HG02840 (cell line): ENCODE measurements around the gene SUPT6H.
A peak's percentile ranks its signal among the peaks of the same experiment; 100 is the strongest.
"Not testable (repeated sequence)": the region's sequence is repeated elsewhere in the genome, so short reads cannot be mapped to it uniquely, and the experiment has no call there.

Experiments used
- ATAC-seq: cut with Tn5 transposase; IDR thresholded peaks from one replicate; pipeline ENCODE4 v1.9.1; 2021; ENCODE audit warnings: mild to moderate bottlenecking, moderate library complexity, moderate number of reproducible peaks; ENCODE audit not compliant: unreplicated experiment, low FRiP score

SUPT6H gene

DNA sequence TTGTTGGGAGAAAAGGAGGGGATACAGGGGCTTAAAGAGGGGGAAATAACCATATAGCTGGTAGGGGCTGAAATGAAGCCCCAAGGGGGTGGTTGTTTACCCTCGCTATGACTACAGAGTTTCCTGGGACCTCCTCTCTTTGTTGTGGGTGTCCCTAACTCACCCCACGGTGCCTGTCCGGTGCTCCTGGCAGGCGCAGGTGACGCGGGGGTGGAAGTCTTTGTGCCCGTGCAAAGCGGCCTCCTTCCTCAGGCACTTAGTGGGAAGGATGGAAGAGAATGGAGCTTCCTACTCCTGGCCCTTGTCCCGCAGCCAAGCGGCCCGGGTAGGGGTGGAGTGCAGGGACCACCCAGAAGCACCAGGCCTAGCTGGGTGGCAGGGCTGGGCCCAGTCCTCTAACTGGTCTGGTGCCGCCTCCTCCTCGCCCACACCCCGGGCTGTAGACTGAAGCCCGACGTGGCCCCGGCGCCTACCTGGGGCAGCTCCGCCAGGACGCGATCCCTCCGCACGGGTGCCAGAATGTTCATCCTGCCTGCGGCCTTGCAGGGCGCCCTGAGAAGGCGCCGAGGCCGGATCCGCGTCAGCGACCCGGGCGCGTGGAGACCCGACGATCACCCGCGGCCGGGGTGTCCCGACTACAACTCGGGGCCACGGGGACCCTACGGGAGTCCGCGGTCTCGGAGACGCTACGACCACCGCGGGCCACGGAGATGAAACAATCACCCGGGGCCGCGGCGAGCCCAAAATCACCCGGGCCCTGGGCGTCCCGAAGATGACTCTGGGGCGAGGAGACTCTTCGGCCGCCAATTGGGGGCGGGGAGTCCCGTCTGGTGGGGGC, 55.0 kb downstream of the SUPT6H start:
- ATAC-seq, result no peak

DNA sequence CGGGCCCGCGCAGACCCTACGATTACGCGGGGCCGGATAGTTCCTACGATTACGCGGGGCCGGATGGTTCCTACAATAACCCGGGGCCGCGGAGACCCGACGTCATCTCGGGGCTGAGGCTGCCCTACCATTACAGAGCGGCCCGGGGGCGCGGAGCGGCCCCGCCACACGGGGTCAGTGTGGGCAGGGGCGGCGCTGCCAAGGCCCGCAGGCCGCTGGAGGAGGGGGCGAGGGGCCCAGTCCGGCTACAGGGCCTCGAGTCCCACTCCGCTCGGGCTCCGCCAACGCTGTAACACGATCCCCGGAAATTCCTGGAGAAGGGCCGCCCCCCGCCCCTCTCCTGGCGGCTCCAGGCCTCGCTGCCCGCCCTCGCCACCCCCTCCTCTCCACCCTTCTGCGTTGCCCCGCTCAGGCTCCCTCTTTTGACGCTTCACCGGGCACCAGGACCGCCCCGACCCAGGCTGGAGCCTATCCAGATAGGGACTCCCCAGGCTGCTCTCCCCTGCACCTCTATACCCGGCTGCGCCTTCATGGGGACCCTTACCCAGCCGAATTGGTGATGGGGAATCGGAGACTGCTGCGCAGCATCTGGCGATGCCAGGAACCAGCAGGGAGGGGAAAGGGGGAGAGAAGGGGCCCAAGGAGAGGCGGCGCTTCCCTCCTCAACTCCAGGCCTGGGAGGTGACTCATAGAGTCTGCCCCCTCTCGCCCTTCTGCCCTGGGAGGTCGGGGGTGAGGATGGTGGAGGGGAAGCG, 55.8 kb downstream of the SUPT6H start, which contains the start of gene RAB34:
Gene RAB34, minus strand, starts transcription at position 291 of the 755 bp plus-strand sequence. CDS start 602 bp downstream, outside the sequence.
- ATAC-seq, result no peak

DNA sequence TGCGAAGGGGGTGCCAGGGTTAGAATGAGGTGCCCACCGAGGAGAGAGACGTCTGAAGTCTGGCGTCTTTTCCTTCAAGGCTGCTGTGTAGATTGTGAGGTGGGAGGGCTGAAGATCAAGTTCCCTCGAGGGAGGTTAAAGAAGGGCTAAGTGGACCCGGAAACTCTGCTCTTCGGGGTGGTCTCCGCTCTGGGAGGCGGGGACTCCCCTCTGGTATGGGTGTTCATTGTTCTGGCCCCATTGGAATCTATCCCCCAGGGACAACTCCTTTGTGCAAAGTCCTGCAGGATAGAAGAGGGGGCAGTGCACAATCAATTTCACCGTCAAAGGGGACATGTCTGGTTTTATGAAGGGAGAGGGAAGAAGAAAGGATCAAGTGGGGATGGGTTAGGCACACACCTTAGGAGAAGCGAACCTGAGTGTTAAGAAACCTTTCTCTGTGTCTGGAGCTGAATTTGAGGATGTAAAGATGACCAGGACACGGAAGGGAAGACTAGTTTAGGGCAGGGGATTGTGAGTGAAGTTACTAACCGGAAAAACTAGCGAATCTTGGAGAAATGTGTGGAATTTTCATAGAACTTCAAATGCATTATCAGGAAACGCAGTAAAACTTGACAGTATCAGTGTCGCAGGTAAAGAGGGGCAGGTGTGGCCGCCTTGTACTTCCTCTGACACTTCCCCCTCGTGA, 56.5 kb downstream of the SUPT6H start:
- no peak for ATAC-seq

DNA sequence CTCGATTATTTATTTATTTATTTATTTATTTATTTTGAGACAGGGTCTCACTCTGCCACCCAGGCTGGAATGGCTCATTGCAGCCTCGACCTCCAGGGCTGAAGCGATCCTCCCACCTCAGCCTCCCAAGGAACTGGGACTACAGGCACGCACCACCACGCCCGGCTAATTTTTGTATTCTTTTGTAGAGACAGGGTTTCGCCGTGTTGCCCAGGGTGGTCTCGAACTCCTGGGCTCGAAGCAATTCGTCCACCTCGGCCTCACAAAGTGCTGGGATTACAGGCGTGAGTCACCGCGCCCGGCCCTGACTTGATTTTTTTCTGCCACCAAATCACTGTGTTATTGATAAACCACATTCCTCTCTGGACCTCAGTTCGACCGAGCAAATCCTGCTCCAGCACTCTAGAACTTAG, 57.0 kb downstream of the SUPT6H start:
- no peak for ATAC-seq

DNA sequence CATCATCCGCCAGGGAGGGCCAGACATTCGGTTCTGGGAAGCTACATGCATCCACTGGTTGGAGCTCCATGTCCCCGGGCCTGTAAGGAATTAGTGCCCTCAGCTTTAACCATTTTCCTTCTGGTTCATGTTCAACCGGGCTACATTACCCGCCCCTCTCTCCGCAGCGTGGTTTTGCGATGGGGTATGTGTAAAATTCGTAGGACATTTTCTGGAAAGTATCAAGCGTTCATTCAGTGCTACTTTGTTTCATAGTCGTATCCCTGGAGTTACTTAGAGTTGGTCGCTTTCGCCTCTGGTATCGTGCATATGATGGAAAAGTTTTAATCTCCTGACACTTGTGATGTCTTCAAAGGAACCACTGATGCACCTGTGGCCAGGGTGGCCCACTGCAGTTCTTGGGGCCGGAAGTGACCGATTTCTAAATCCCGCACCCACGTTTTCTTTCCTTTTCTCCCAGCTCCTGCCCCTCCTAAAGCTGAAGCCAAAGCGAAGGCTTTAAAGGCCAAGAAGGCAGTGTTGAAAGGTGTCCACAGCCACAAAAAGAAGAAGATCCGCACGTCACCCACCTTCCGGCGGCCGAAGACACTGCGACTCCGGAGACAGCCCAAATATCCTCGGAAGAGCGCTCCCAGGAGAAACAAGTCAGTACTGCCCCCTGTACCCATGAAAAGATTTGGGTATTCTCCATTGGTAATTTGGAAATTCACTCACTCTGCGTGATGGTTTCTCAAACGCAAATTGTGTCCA, 58.4 kb downstream of the SUPT6H start:
- no peak for ATAC-seq

DNA sequence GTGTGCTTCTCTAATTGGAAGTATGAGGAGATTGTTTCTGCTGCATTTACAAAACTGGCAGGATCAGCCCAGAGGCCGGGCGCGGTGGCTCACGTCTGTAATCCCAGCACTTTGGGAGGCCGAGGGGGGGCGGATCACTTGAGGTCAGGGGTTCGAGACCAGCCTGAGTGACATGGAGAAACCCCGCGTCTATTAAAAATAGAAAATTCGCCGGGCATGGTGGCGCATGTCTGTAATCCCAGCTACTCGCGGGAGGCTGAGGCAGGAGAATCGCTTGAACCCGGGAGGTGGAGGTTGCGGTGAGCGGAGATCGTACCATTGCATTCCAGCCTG, 59.0 kb downstream of the SUPT6H start:
- ATAC-seq, result not testable (repeated sequence)

DNA sequence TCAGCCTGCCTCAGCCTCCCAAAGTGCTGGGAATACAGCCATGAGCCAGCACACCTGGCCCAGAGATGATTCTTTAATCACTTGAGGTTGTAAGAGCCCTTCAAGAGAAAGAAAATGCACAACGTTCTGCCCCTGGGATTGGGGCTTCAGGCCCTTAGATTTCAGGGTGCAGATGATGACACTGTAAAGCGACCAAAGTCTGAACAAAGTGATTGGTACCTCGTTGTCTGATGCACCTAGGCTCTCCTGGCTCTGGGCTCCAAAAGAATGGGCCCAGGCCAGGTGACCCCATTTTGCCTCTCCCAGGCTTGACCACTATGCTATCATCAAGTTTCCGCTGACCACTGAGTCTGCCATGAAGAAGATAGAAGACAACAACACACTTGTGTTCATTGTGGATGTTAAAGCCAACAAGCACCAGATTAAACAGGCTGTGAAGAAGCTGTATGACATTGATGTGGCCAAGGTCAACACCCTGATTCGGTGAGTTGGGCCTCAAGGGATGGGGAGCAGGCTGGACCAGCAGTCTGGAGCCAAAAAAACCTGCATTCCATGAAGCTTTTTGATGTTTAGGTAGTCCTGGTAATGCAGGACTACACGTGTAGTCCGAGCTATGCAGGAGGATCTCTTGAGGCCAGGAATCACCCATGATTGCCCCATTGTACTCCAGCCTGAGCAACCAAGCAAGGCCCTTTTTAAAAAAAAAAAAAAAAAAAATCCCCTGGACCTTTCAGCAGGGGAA, 60.6 kb downstream of the SUPT6H start:
- ATAC-seq, result no peak

DNA sequence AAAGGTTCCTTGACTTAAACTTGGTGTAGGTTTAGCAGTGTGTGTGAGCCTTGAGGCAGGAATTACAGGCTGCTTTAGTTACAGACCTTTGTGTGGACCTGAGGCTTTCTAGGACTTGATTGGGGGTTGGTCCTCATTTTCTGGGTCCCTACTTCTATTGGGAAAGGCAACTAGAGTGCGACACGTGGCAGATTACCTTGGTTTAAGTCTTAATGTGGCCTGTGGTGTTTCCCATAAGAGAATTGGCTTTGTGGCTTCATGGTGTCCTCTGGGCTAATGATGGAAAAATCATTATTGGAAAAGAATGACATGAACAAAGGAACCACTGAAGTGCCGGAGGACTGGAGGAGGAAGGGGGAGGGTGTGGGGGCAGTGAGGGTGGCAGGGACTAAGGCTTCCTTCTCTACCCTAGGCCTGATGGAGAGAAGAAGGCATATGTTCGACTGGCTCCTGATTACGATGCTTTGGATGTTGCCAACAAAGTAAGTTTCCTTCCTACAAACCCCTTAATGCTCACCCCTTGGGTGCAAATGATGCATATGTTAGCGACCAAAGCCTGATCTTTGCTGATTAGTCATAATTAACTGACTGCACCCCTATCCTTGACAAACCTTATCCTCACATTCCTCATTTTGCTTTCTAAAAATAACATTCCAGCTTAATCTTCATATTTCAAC, 61.3 kb downstream of the SUPT6H start:
- no peak for ATAC-seq

DNA sequence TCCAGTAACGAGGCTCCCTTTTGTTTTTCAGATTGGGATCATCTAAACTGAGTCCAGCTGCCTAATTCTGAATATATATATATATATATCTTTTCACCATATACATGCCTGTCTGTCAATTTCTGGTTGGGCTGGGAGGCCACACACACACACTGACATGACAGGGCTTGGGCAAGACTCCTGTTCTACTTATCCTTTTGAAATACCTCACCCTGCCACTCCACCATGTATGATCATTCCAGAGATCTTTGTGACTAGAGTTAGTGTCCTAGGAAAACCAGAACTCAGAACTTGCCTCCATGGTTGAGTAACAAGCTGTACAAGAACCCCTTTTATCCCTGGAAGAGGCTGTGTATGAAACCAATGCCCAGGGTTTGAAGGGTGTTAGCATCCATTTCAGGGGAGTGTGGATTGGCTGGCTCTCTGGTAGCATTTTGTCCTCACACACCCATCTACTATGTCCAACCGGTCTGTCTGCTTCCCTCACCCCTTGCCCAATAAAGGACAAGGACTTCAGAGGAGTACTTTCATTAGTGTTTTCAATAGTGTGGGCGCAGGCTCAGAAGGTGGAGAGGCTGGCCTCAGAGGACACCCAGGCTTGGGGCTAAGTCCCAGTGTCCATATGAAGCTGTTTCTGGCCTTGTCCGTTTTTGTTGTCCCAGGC, 62.0 kb downstream of the SUPT6H start:
- ATAC-seq, result not testable (repeated sequence)

DNA sequence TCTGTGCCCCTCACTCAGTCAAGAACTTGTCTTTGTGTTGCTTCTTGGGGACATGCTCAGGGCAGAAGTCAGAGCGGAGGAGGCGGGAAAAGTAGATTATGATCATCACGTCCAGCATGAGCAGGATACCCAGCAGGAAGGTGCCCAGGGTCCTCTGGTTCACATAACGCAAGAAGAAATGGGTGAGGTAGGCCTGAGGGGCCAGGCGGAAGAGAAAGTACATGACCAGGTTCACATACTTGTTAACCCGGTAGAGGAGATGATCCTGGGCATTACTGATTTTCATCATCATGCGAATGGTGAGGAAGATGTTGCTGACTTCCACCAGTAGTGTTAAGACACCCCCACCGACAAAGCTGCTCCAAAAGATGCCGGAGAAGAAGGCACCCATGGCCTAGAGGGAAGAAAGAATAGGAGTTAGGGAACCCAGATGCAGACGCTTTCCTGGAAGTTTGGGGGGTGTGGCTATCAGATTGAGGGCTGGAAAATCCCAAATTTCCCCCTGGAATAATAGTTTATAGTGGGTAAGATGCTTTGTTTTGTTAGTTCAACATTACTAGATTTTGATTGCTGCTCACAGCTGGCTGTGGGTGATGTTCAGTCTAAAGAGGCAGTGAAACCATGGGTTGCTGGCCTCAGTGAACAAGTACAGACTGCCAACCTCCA, 62.6 kb downstream of the SUPT6H start:
- no peak for ATAC-seq

DNA sequence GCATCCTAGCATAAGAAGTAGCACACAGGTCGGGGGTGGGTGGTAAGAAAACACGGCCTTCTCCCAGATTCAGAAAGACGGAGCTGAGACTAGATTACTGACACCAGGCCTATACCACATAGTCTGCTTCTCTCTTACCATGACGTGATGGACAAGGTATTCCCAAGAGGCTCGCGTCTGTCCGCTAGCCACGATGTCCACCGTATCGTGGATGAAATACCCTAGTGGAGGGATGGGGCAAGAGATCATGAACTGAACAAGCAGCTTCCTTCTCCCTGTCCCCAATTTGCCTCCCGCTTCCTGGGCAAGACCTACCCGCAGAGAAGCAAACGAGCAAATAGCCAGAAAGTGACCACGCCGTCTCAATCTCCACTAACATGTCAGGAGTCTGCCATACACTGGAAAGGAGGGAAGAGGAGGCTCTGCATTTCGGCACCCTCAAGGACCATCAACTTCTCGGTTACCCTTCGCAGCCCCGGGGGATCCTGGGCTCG, 63.2 kb downstream of the SUPT6H start:
- no peak for ATAC-seq

DNA sequence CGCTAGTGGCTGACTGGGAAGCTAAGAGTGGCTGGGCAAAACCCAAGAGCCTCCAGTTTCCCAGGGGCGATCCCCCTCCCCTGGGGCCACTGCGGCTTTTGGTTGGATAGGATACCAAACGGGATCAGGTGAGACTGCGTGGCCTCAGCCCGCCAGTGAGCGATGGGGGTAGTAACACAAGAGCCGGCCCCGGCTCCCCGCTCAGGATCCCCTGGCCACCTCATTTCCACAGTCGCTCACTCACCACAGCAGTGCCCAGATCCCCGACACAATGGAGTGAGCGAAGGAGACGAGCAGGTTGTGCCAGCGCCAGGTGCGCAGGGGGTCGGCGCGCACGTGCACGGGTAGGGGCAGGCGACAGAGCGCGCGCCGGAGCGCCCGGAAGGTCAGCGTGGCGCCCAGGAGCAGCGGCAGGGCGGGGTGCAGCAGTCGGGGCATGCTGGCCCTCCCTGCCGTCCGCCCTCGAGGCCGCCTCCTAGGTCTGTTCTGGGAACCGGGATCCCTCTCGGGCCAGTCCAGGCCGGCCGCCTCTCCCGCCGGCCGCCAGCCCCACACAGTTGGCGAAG, 63.7 kb downstream of the SUPT6H start:
- peak; percentile 1 for ATAC-seq

DNA sequence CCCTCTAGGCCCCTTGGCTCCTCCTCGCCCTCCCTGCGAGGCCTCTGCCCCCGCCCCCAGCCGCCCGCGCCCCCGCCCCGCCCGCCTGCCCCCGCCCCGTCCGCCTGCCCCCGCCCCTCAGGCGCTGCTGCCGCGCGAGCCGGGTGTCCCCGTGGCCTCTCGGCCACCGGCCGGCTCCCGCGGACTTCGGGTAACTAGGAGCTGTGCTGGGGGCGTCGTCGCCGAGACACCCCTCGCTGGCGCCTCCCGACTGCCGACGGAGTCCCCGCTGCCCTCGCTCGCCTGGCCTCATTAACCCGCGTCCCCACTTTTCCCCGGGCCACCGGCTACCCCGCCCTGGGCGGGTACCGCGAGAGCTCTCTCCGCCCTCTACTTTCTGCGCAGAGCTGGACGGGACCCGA, 64.2 kb downstream of the SUPT6H start, which contains the start of gene TLCD1:
Gene TLCD1, minus strand, starts transcription at position 8 of the 401 bp plus-strand sequence. CDS start 136 bp downstream, outside the sequence.
- peak; percentile 11 for ATAC-seq

DNA sequence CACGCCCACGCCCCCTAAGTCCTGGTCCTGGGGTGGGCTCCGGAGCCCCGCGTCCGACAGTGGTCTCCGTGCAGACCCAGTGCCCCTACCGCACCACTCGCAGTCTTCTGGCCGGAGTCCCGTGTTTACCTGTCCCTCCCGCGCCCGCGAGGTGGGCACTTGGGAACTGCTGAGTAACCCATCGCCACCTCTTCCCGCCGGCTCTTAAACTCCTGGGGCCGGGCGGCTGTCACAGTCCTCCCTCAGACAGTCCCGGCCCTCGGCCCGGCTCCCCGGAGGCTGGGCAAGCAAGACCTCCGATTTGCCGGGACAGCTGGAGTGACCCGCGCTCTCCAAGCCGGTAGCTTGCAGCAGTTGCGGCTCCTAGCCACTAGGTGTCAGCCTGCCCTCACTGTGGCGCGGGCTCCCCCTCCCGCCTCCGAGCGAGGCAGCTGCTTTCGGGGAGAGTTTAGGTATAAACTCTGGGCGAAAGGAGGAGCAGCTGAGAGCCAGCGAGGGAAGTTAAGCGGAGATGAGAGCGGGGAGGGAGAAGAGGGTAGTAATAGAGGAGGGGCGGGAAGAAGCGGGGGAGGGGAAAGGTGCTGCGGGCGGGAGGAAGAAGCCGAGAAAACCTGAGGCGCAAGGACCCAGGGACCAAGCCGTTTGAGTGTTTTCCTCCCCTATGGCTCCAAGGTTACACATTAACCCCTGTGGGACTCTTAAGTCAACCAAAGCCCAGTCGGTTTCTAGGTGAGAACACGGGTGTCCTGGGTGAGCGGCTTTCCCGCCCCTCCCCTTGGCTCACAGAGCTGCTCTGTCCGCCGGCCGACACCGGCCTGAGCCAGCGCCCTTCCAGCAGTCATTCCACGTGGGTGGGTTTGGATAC, 64.9 kb downstream of the SUPT6H start:
- ATAC-seq, result peak; percentile 35

DNA sequence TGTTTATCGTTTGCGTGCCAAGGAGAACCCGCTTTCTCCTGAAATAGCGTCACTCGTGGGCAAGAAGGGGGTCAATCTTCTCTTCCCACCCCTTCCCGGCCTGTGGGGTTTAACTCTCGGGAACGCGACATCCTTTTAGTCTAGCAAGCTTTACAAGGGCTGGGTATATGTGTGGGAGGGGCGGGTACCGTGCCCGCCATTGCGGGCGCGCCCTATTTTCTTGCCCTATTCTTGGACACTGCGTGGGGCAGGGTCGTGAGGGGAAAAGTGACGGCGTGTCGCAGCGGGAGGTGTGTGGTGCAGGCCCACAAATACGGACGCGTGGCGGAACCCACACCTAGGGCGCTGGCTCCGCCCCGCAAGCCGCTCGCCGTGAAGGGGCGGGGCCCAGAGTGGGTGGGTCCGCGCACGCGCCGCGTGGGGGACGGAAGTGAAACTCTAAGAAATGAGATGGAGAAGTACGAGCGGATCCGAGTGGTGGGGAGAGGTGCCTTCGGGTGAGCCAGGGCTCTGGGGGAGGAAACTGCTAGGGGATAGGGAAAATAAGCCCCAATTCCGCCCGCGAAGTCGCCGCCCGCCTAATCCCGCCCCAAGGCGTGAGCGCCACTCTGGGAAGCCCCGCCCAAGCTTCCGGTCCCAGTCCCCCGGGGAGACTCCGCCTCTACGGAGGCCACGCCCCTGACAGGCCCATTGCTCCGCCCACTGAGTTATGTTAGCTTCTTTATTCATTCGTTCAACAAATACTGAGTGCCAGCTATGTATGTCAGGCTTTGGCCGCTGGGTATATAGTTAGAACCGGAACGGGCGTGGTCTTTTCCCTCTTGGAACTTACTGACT, 66.6 kb downstream of the SUPT6H start, which contains the start of gene NEK8:
Gene NEK8, plus strand, starts transcription at position 425 of the 837 bp plus-strand sequence. Its CDS starts 26 bp downstream, at position 451.
- ATAC-seq, result peak; percentile 31

DNA sequence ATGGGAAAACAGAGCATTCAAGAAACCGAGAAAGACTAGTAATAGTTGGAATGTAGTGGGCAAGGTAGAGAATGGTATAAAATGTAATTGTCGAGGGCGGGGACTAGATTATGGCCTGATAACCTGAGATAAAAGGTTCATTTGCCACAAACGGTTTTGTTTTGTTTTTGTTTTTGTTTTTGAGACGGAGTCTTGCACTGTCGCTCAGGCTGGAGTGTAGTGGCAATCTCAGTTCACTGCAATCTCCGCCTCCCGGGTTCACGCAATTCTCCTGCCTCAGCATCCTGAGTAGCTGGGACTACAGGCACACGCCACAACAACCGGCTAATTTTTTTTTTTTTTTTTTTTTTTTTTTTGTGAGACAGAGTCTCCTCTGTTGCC, 67.9 kb downstream of the SUPT6H start:
- ATAC-seq, result no peak
